Effector CD4-positive, alpha-beta T cell (primary cell): Measurements from ENCODE around the gene PGGHG.
"Not testable (repeated sequence)": the region's sequence is repeated elsewhere in the genome, so short reads cannot be mapped to it uniquely, and the experiment has no call there.

Experiments used
- DNase-seq: peaks from one replicate; pipeline ENCODE4 v3.0.0-alpha.2; 2020

PGGHG gene

GRCh38 chr11:330307-330693 lies 41.4 kb downstream of the PGGHG start:
- no peak for DNase-seq

- DNase-seq = no peak
Observed at GRCh38 chr11:330694-331357, 41.9 kb downstream of the PGGHG start.

GRCh38 chr11:331358-332060 lies 42.6 kb downstream of the PGGHG start:
- no peak for DNase-seq

GRCh38 chr11:332651-333480 lies 43.9 kb downstream of the PGGHG start:
- DNase-seq = no peak

- DNase-seq = not testable (repeated sequence)
Observed at GRCh38 chr11:333616-334263, 44.8 kb downstream of the PGGHG start.

GRCh38 chr11:334264-334994 lies 45.5 kb downstream of the PGGHG start:
- no peak for DNase-seq

GRCh38 chr11:335779-336658 lies 47.1 kb downstream of the PGGHG start:
- DNase-seq = no peak

GRCh38 chr11:336659-337198 lies 47.8 kb downstream of the PGGHG start:
- no peak for DNase-seq

GRCh38 chr11:337711-338110 lies 48.8 kb downstream of the PGGHG start:
- no peak for DNase-seq

GRCh38 chr11:339963-340362 lies 51.0 kb downstream of the PGGHG start:
- no peak for DNase-seq

GRCh38 chr11:340539-341512 lies 51.9 kb downstream of the PGGHG start:
- DNase-seq = no peak

GRCh38 chr11:342328-342727 lies 53.4 kb downstream of the PGGHG start:
- no peak for DNase-seq

GRCh38 chr11:344836-345578 lies 56.1 kb downstream of the PGGHG start:
- DNase-seq = no peak
